GM12878 (cell line): ENCODE results near the gene ZNF3. TPM values are rescaled to one million over a fixed set of nuclear protein-coding genes. Genes with fewer than 3 reads are reported as not detected.

Experiments
- ATAC-seq: fragments of 200-7000 bp; cut with Tn5 transposase; 3 replicates; pipeline ENCODE4 v1.9.1; 2020; ENCODE audit warnings: mild to moderate bottlenecking, moderate library complexity
- BruUV-seq: library from RNA; stranded (reverse); fragments of 400-500 nt; replicated peaks from 2 replicates; lab custom pipeline; 2021; lab: Mats Ljungman, UMichigan
- CTCF ChIA-PET: fragments of 300-600 bp; sonication (Branson Sonifier 250); formaldehyde crosslinking; extraction: SDS; loops from one replicate; lab custom pipeline; 2021; ENCODE audit warnings: inconsistent platforms; lab: Yijun Ruan, JAX
- POLR2A ChIA-PET: fragments of 350-600 bp; formaldehyde crosslinking; extraction: SDS; loops from one replicate; lab custom pipeline; 2021; ENCODE audit warnings: inconsistent platforms; lab: Charles Lee
- RAD21 ChIA-PET: fragments of 300-600 bp; sonication (Branson Sonifier 250); formaldehyde crosslinking; loops from one replicate; lab custom pipeline; 2023; ENCODE audit warnings: antibody characterized with exemption; ENCODE audit not compliant: unreplicated experiment; lab: Charles Lee
- SMC1A ChIA-PET: fragments of 300-600 bp; sonication (Branson Sonifier 250); formaldehyde crosslinking; loops from one replicate; lab custom pipeline; 2023; ENCODE audit not compliant: unreplicated experiment, uncharacterized antibody; lab: Charles Lee
- DNase-seq: peaks from one replicate; pipeline ENCODE4 v3.0.0-alpha.2; 2011; ENCODE audit warnings: low read depth, low spot score
- FAIRE-seq: peaks from 3 replicates; lab custom pipeline; 2011; peaks lifted over from hg19 to GRCh38; lab: Jason Lieb, UNC
- H2AFZ ChIP-seq: 2 replicates; pipeline ENCODE4 v1.6.0; 2011; ENCODE audit warnings: low read depth, low read length, control low read depth; ENCODE audit not compliant: control insufficient read depth
- H3K27ac ChIP-seq: 2 replicates; pipeline ENCODE4 v1.5.1; 2011; ENCODE audit warnings: control low read depth; ENCODE audit not compliant: control insufficient read depth, insufficient read depth
- H3K27me3 ChIP-seq, 2 experiments: replicated peaks in 1 of 2; 2 replicates each; pipeline versions ENCODE4 v1.6.0 to v1.6.1; 2011; ENCODE audit warnings: low read length in 1 of 2; ENCODE audit not compliant: control insufficient read depth in 2 of 2, insufficient read depth in 2 of 2
- H3K36me3 ChIP-seq, 2 experiments: 2 replicates each; pipeline ENCODE4 v1.5.1; 2011; ENCODE audit warnings: low read length in 1 of 2; ENCODE audit not compliant: control insufficient read depth in 2 of 2, insufficient read depth in 2 of 2
- H3K4me1 ChIP-seq: 2 replicates; pipeline ENCODE4 v1.6.1; 2011; ENCODE audit warnings: mild to moderate bottlenecking, low read length, moderate library complexity, mixed read lengths; ENCODE audit not compliant: control insufficient read depth, insufficient read depth
- H3K4me2 ChIP-seq: 2 replicates; pipeline ENCODE4 v1.6.0; 2011; ENCODE audit warnings: control low read depth; ENCODE audit not compliant: control insufficient read depth, insufficient read depth
- H3K4me3 ChIP-seq: fragments of 200-600 bp; sonication (generic); 2 replicates; pipeline ENCODE4 v1.5.1; 2016
- H3K79me2 ChIP-seq: 2 replicates; pipeline ENCODE4 v1.6.0; 2011; ENCODE audit warnings: low read length; ENCODE audit not compliant: control insufficient read depth, insufficient read depth
- H3K9ac ChIP-seq: 2 replicates; pipeline ENCODE4 v1.8.0; 2011; ENCODE audit warnings: low read length, control low read depth, mixed read lengths; ENCODE audit not compliant: control insufficient read depth, insufficient read depth
- H3K9me3 ChIP-seq: replicated peaks from 3 replicates; pipeline ENCODE4 v1.5.1; 2011; ENCODE audit warnings: mild to moderate bottlenecking, low read length; ENCODE audit not compliant: control insufficient read depth, insufficient read depth
- H4K20me1 ChIP-seq: 2 replicates; pipeline ENCODE4 v1.6.0; 2011; ENCODE audit not compliant: control insufficient read depth, insufficient read depth
- NR2C2 ChIP-seq: IDR thresholded peaks from 2 replicates; pipeline ENCODE4 v1.6.1; 2011; ENCODE audit warnings: borderline replicate concordance, low read depth; ENCODE audit not compliant: control insufficient read depth, insufficient read length
- TCF12 ChIP-seq: IDR thresholded peaks from 2 replicates; pipeline ENCODE4 v1.6.1; 2011; ENCODE audit warnings: low read depth, mild to moderate bottlenecking, low read length
- ZBTB33 ChIP-seq: fragments of 450-650 bp; IDR thresholded peaks from 2 replicates; pipeline ENCODE4 v1.6.1; 2017; ENCODE audit warnings: mild to moderate bottlenecking
- WGBS: methylation state at CpG from one replicate; pipeline ENCODE4 v1.1.6; 2016; ENCODE audit warnings: low lambda C conversion rate; ENCODE audit not compliant: insufficient replicate concordance, insufficient coverage; ENCODE audit errors: missing lambda C conversion rate; 5-methylcytosine and 5-hydroxymethylcytosine counted together
- in situ Hi-C: fragments of 300-500 bp; cut with MboI; formaldehyde crosslinking; loops from 9 replicates; pipeline ENCODE4 v1.14.3; 2018; ENCODE audit warnings: mixed read lengths
- intact Hi-C: fragments of 100-400 bp; cut with micrococcal nuclease; formaldehyde crosslinking; loops from one replicate; pipeline ENCODE4 v1.14.2; 2022; ENCODE audit not compliant: unreplicated experiment
- polyA plus RNA-seq, 11 experiments: library from polyadenylated mRNA; depleted of rRNA in 4 of 11; unstranded in 6 of 11; stranded (reverse) in 5 of 11; fragments of >200 nt; fragmentation: Nextera tagmentation in 4 of 11; fragmentation: Illumina TruSeq in 1 of 11; extraction: Ambion mirVana in 4 of 11; extraction: Trizol in 1 of 11; gene quantifications; 1 replicate in 1 of 11; 2 replicates in 10 of 11; pipeline versions ENCODE4 v1.2.1 to v1.2.3, GENCODE V29; 2011 to 2016; ENCODE audit warnings: inconsistent platforms in 2 of 11, missing spikeins in 2 of 11, low read depth in 1 of 11
- total RNA-seq, 4 experiments: library from RNA; depleted of rRNA in 3 of 4; stranded (reverse); fragments of >200 nt in 3 of 4; fragmentation: Illumina TruSeq in 1 of 4; extraction: Trizol in 1 of 4; gene quantifications; 2 replicates each; pipeline versions ENCODE4 v1.2.1 to v1.2.3, GENCODE V29; 2013 to 2021
- TF ChIP-seq, protein P1 (sequence below): fragments of 450-650 bp; IDR thresholded peaks from 2 replicates; pipeline ENCODE4 v1.6.1; 2014; ENCODE audit warnings: mild to moderate bottlenecking
- TF ChIP-seq, protein P2 (sequence below): IDR thresholded peaks from 2 replicates; pipeline ENCODE4 v1.6.1; 2012; ENCODE audit warnings: improper control_type of control experiment, low read depth, low read length; ENCODE audit not compliant: insufficient replicate concordance

The ZNF3 gene
- total and polyA plus RNA-seq, 10 of the 15 experiments (the other 5 are each of a cell fraction or from before 2014, with no cell fraction given) = 17.2 to 37.4 (median 29.4) TPM

DNA sequence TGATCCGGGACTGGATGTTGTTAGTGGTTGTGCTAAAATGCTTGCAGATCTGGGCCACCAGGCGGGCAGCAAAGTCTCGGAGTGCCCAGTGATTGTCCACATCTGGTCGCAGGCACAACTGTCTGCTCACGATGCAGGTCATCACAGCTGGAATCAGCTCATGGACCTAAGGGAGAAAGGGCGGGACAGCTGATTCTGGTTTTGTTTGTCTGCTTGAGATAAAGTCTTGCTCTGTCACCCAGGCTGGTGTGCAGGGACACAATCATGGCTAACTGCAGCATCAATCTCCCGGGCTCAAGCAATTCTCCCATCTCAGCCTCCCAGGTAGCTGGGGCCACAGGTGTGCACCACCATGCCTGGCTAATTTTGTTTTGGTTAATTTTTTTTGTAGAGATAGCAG is 29.6 kb upstream of the ZNF3 start:
- POLR2A ChIA-PET = interaction anchor here (1.8 kb wide), 1 partner anchor 9 kb away, joined by 6 read pairs; the partner anchor contains the start of gene AP4M1

More for the DNA sequence above, 29.6 kb upstream of the ZNF3 start:
- Histone ChIP-seq H3K79me2 (no peaks in the 10 kb centered on the region), H2AFZ (no peak overlapping the region), H3K27ac (no peak overlapping the region), H3K4me3 (no peak overlapping the region), H3K4me2 (no peak overlapping the region), H4K20me1 (no peaks in the 10 kb centered on the region), H3K27me3 (no peaks in the 10 kb centered on the region), H3K36me3 (peaks cover 5 to 9% of the 10 kb centered on the region in 2 experiments; a peak in 3 of 4 replicates), H3K4me1 (no peaks in the 10 kb centered on the region), H3K9me3 (no peaks in the 10 kb centered on the region), H3K9ac (no peak overlapping the region)
- DNase-seq (no peak), ATAC-seq (no peak), FAIRE-seq (no peak)
- in situ Hi-C loops (no loop called here), intact Hi-C loops (no loop called here)
- TF ChIP-seq, protein P1, sequence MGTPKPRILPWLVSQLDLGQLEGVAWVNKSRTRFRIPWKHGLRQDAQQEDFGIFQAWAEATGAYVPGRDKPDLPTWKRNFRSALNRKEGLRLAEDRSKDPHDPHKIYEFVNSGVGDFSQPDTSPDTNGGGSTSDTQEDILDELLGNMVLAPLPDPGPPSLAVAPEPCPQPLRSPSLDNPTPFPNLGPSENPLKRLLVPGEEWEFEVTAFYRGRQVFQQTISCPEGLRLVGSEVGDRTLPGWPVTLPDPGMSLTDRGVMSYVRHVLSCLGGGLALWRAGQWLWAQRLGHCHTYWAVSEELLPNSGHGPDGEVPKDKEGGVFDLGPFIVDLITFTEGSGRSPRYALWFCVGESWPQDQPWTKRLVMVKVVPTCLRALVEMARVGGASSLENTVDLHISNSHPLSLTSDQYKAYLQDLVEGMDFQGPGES = no peak
- TF ChIP-seq NR2C2 (no peak), TCF12 (no peak), ZBTB33 (no peak)
- TF ChIP-seq, protein P2, sequence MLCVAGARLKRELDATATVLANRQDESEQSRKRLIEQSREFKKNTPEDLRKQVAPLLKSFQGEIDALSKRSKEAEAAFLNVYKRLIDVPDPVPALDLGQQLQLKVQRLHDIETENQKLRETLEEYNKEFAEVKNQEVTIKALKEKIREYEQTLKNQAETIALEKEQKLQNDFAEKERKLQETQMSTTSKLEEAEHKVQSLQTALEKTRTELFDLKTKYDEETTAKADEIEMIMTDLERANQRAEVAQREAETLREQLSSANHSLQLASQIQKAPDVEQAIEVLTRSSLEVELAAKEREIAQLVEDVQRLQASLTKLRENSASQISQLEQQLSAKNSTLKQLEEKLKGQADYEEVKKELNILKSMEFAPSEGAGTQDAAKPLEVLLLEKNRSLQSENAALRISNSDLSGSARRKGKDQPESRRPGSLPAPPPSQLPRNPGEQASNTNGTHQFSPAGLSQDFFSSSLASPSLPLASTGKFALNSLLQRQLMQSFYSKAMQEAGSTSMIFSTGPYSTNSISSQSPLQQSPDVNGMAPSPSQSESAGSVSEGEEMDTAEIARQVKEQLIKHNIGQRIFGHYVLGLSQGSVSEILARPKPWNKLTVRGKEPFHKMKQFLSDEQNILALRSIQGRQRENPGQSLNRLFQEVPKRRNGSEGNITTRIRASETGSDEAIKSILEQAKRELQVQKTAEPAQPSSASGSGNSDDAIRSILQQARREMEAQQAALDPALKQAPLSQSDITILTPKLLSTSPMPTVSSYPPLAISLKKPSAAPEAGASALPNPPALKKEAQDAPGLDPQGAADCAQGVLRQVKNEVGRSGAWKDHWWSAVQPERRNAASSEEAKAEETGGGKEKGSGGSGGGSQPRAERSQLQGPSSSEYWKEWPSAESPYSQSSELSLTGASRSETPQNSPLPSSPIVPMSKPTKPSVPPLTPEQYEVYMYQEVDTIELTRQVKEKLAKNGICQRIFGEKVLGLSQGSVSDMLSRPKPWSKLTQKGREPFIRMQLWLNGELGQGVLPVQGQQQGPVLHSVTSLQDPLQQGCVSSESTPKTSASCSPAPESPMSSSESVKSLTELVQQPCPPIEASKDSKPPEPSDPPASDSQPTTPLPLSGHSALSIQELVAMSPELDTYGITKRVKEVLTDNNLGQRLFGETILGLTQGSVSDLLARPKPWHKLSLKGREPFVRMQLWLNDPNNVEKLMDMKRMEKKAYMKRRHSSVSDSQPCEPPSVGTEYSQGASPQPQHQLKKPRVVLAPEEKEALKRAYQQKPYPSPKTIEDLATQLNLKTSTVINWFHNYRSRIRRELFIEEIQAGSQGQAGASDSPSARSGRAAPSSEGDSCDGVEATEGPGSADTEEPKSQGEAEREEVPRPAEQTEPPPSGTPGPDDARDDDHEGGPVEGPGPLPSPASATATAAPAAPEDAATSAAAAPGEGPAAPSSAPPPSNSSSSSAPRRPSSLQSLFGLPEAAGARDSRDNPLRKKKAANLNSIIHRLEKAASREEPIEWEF = no peak
- WGBS = 96% methylated on average over 7 of the region's 7 CpGs
- ChIA-PET RAD21 (no interaction called here), CTCF (no interaction called here), SMC1A (no interaction called here)
- no TSS peak for BruUV-seq
